ENCODE measurements around the gene BRD3OS. TPM values are rescaled to one million over a fixed set of nuclear protein-coding genes. Genes with fewer than 3 reads are reported as not detected.

The BRD3OS gene
- total and polyA plus RNA-seq, 2 of the 13 experiments (the other 11 are each of a cell fraction or from before 2014, with no cell fraction given), result 4.9 to 5.7 TPM

DNA sequence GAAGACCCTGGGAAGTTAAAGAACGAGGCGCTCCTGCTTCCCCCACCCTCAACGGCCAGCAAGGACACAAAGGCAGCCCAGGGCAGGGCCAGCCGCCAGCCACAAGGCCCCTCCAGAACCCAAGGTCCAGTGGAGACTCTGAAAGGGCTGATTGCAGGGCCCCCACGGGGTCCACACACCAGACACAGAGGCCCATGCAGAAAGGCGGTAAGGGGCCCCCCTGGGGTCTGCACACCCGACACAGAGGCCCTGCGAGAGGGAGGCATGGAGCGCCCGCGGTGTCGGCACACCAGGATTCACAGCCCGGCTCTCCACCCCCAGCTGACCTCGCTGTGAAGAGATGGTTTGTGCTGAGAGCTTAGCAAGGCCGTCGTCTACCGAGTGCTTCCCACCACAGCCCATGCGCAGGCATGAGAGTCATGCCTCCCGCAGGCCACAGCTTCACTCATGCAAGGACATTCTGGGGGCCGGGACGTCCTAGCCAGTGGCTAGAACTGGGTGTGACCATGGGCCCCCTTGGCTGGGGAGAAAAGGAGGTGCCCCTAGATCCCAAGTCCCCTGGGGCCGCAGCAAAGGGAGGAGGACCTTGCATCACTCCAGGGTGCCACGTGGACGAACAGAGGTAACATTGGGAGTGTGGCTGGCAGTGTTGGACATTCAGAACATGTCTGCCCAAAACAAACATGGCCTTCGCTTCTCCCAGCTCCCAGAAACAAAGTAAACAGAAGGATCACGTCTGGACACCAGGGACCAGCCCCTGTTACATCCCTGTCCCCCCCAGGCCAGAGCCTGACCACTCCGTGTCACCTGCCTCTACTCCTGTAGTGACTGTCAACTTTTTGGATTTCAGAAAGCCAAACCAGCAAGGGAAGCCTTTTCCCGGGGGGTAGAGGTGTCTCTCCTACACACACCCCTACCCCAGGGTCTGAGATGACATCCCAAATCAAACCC lies 32.7 kb downstream of the BRD3OS start (continued):
- no peak for TF ChIP-seq GLI4 (CRISPR knock-in tag; IDR thresholded peaks at IDR 0.05; ENCODE audit: borderline replicate concordance)
- TF ChIP-seq, protein P1, sequence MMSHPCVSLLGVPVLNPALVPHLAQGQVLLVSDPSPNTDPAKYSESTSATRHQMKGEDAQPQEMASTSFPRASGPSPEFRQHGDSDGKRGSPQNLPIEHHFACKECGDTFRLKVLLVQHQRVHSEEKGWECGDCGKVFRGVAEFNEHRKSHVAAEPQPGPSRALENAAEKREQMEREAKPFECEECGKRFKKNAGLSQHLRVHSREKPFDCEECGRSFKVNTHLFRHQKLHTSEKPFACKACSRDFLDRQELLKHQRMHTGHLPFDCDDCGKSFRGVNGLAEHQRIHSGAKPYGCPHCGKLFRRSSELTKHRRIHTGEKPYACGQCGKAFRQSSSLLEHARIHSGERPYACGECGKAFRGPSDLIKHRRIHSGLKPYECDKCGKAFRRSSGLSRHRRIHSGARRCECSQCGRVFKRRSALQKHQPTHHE (CRISPR knock-in tag; IDR thresholded peaks at IDR 0.05; ENCODE audit: borderline replicate concordance), result peak; percentile 30; the same call in 1 of the 2 replicates
- TF ChIP-seq, protein P2, sequence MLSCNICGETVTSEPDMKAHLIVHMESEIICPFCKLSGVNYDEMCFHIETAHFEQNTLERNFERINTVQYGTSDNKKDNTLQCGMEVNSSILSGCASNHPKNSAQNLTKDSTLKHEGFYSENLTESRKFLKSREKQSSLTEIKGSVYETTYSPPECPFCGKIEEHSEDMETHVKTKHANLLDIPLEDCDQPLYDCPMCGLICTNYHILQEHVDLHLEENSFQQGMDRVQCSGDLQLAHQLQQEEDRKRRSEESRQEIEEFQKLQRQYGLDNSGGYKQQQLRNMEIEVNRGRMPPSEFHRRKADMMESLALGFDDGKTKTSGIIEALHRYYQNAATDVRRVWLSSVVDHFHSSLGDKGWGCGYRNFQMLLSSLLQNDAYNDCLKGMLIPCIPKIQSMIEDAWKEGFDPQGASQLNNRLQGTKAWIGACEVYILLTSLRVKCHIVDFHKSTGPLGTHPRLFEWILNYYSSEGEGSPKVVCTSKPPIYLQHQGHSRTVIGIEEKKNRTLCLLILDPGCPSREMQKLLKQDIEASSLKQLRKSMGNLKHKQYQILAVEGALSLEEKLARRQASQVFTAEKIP (CRISPR knock-in tag; IDR thresholded peaks at IDR 0.05; ENCODE audit: borderline replicate concordance), result no peak
- TF ChIP-seq, protein P3, sequence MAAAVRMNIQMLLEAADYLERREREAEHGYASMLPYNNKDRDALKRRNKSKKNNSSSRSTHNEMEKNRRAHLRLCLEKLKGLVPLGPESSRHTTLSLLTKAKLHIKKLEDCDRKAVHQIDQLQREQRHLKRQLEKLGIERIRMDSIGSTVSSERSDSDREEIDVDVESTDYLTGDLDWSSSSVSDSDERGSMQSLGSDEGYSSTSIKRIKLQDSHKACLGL (CRISPR knock-in tag; IDR thresholded peaks at IDR 0.05), result peak; percentile 71; the same call in 1 of the 2 replicates
- TF ChIP-seq LCORL (IDR thresholded peaks at IDR 0.05), result no peak
- TF ChIP-seq LCORL (CRISPR knock-in tag; IDR thresholded peaks at IDR 0.05), result peak; percentile 87
- no peak for TF ChIP-seq ATRX (CRISPR knock-in tag; IDR thresholded peaks at IDR 0.05; ENCODE audit: borderline replicate concordance)
- TF ChIP-seq ZNF839 (CRISPR knock-in tag; IDR thresholded peaks at IDR 0.05; ENCODE audit: borderline replicate concordance), result 0 out of 2 replicates have a peak, but pooled peaks have one; percentile 23
- peak; percentile 71; the same call in 1 of the 2 replicates for TF ChIP-seq MIER3 (CRISPR knock-in tag; IDR thresholded peaks at IDR 0.05; ENCODE audit: borderline replicate concordance)
- TF ChIP-seq DPF2 (CRISPR knock-in tag; IDR thresholded peaks at IDR 0.05; ENCODE audit: borderline replicate concordance, low read depth), result peak; percentile 83; the same call in 1 of the 2 replicates
- TF ChIP-seq HOXD1 (CRISPR knock-in tag; IDR thresholded peaks at IDR 0.05), result 0 out of 2 replicates have a peak, but pooled peaks have one; percentile 18
- peak; percentile 64; the same call in 1 of the 2 replicates for TF ChIP-seq ZBTB20 (CRISPR knock-in tag; IDR thresholded peaks at IDR 0.05; ENCODE audit: borderline replicate concordance, low read depth)
- TF ChIP-seq ARNTL (CRISPR knock-in tag; IDR thresholded peaks at IDR 0.05), result peak; percentile 89
- TF ChIP-seq GATA4 (IDR thresholded peaks at IDR 0.05; ENCODE audit: borderline replicate concordance, low read depth), result no peak
- TF ChIP-seq NFKBIZ (CRISPR knock-in tag; IDR thresholded peaks at IDR 0.05), result 0 out of 2 replicates have a peak, but pooled peaks have one; percentile 59
- TF ChIP-seq PPARG (CRISPR knock-in tag; conservative IDR thresholded peaks at IDR 0.05), result no peak
- TF ChIP-seq PCBP2 (optimal IDR thresholded peaks at IDR 0.05; ENCODE audit: low read depth, low read length, poor library complexity, severe bottlenecking), result no peak
- peak; percentile 36; the same call in 1 of the 2 replicates for TF ChIP-seq ISL2 (CRISPR knock-in tag; IDR thresholded peaks at IDR 0.05)
- no peak for TF ChIP-seq ELF4 (CRISPR knock-in tag; IDR thresholded peaks at IDR 0.05; ENCODE audit: borderline replicate concordance)
- TF ChIP-seq, protein P4, sequence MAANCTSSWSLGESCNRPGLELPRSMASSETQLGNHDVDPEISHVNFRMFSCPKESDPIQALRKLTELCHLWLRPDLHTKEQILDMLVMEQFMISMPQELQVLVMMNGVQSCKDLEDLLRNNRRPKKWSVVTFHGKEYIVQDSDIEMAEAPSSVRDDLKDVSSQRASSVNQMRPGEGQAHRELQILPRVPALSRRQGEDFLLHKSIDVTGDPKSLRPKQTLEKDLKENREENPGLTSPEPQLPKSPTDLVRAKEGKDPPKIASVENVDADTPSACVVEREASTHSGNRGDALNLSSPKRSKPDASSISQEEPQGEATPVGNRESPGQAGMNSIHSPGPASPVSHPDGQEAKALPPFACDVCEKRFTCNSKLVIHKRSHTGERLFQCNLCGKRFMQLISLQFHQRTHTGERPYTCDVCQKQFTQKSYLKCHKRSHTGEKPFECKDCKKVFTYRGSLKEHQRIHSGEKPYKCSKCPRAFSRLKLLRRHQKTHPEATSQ (CRISPR knock-in tag; IDR thresholded peaks at IDR 0.05; ENCODE audit: borderline replicate concordance), result no peak
- peak; percentile 67 for TF ChIP-seq ELF3 (CRISPR knock-in tag; IDR thresholded peaks at IDR 0.05)
- 0 out of 2 replicates have a peak, but pooled peaks have one; percentile 34 for TF ChIP-seq ZNF138 (CRISPR knock-in tag; IDR thresholded peaks at IDR 0.05; ENCODE audit: low read depth)
- TF ChIP-seq STAT5B (CRISPR knock-in tag; IDR thresholded peaks at IDR 0.05), result no peak
- 0 out of 2 replicates have a peak, but pooled peaks have one; percentile 49 for TF ChIP-seq ZIK1 (CRISPR knock-in tag; IDR thresholded peaks at IDR 0.05; ENCODE audit: borderline replicate concordance, low read depth)
